Measurements from ENCODE around the gene VWA5A. TPM values are rescaled to one million over a fixed set of nuclear protein-coding genes. Genes with fewer than 3 reads are reported as not detected.

The VWA5A gene
- total RNA-seq = 5.3 and 18.8 TPM in 2 replicates

GRCh38 chr11:124114942-124115781 is at the start of gene VWA5A:
VWA5A (plus strand) TSS chr11:124115450; CDS start chr11:124117512, 2,062 bp downstream.
- Histone ChIP-seq H3K4me3 (ENCODE audit: low read depth, low read length) (peak within 1 kb of the TSS; percentile 51), H3K36me3 (ENCODE audit: control insufficient read depth, insufficient read depth, low read length) (peaks cover 4% of the 10 kb centered on the region), H3K27me3 (ENCODE audit: control insufficient read depth, insufficient read depth, low read length) (no peaks in the 10 kb centered on the region)
- DNase-seq (ENCODE audit: low read depth) (peak; percentile 86), FAIRE-seq (peak; percentile 85)
- TF ChIP-seq CTCF (IDR thresholded peaks at IDR 0.05; ENCODE audit: insufficient read depth, low read length, severe bottlenecking) = no peak

DNA sequence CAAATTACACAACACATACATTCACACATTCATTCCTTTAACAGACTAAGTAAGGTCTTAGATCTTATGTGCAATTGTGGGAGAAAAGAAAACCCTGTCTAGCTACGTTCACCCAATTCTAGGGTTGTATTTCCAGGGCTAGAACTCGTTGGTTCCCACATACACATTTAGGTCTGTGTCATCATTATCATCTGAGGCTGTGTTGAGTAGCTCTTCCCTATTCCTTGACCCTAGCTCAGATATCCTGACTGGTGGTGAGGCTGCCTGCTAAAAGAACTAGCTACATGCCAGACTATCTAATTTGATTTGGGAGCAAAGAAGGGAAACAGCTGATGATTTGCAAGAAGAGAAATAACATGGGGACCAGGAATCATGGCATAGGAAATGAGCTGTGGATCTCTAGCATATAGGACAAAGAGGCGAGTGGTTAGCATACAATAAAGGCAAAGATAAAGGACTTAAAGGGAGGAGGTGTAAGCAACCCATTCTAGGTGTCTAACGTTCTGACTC is 46.6 kb upstream of the VWA5A start:
- FAIRE-seq = no peak
- H3K36me3 ChIP-seq (ENCODE audit: control insufficient read depth, insufficient read depth, low read length) = no peaks in the 10 kb centered on the region
- no peak overlapping the region for H3K4me3 ChIP-seq (ENCODE audit: low read depth, low read length)
- no peak for DNase-seq (ENCODE audit: low read depth)
- no peaks in the 10 kb centered on the region for H3K27me3 ChIP-seq (ENCODE audit: control insufficient read depth, insufficient read depth, low read length)
- TF ChIP-seq CTCF (IDR thresholded peaks at IDR 0.05; ENCODE audit: insufficient read depth, low read length, severe bottlenecking) = no peak

- H3K4me3 ChIP-seq (ENCODE audit: low read depth, low read length) = peak overlapping the region; percentile 21
- peak; percentile 54 for DNase-seq (ENCODE audit: low read depth)
- H3K36me3 ChIP-seq (ENCODE audit: control insufficient read depth, insufficient read depth, low read length) = no peaks in the 10 kb centered on the region
- no peaks in the 10 kb centered on the region for H3K27me3 ChIP-seq (ENCODE audit: control insufficient read depth, insufficient read depth, low read length)
- no peak for FAIRE-seq
- peak; percentile 80 for TF ChIP-seq CTCF (IDR thresholded peaks at IDR 0.05; ENCODE audit: insufficient read depth, low read length, severe bottlenecking)
Observed at GRCh38 chr11:124069429-124070401, 45.5 kb upstream of the VWA5A start.

DNA sequence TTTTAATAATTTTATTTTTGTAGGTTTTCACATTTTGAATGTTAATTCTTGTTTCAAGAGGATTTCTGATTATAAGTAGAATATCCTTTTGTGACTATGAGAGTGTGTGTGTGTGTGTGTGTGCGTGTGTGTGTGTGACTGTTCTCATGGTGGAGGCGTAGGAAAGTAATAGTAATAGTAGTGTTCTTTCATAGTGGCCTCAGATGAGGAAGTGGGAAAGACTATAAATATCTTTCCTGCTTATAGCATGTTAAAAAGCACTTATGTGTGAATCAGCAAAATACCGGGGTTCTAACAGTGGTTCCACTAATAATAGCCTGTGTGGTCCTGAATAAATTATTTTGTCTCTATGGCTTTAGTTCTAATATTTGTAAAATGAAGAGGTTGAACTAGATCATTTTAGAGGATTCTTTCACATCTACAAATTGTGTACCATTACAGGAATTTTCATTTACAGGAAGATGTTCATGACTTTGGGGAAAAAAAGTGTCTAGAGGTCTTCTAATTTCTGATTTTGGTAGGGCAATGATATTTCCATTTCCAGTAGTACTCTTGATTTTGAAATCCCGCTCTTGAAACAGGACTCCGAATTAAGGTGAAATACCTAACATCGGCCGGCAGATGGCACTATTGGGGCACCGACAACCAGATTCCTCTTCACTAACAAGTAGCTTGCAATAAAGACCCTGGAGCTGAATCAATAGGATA is 44.2 kb upstream of the VWA5A start:
- DNase-seq (ENCODE audit: low read depth) = peak; percentile 71
- Histone ChIP-seq H3K27me3 (ENCODE audit: control insufficient read depth, insufficient read depth, low read length) (no peaks in the 10 kb centered on the region), H3K36me3 (ENCODE audit: control insufficient read depth, insufficient read depth, low read length) (no peaks in the 10 kb centered on the region), H3K4me3 (ENCODE audit: low read depth, low read length) (no peak overlapping the region)
- TF ChIP-seq CTCF (IDR thresholded peaks at IDR 0.05; ENCODE audit: insufficient read depth, low read length, severe bottlenecking) = peak; percentile 58
- FAIRE-seq = no peak

- DNase-seq (ENCODE audit: low read depth) (no peak), FAIRE-seq (no peak)
- H3K36me3 ChIP-seq (ENCODE audit: control insufficient read depth, insufficient read depth, low read length) = no peaks in the 10 kb centered on the region
- peak overlapping the region; percentile 18 for H3K4me3 ChIP-seq (ENCODE audit: low read depth, low read length)
- no peak for TF ChIP-seq CTCF (IDR thresholded peaks at IDR 0.05; ENCODE audit: insufficient read depth, low read length, severe bottlenecking)
- no peaks in the 10 kb centered on the region for H3K27me3 ChIP-seq (ENCODE audit: control insufficient read depth, insufficient read depth, low read length)
Observed at GRCh38 chr11:124071623-124071948, 43.7 kb upstream of the VWA5A start.

All from bronchial epithelial cell (primary cell).